PFSK-1 (cell line): ENCODE data around the gene IP6K1.

Source experiments
- POLR2AphosphoS5 ChIP-seq: IDR thresholded peaks from 2 replicates; pipeline ENCODE4 v1.6.1; 2012; ENCODE audit warnings: low read depth, mild to moderate bottlenecking, control low read depth, low read length, moderate library complexity
- SIN3A ChIP-seq: IDR thresholded peaks from 2 replicates; pipeline ENCODE4 v1.6.1; 2012; ENCODE audit warnings: mild to moderate bottlenecking, low read length, moderate library complexity, borderline replicate concordance; ENCODE audit not compliant: insufficient read depth
- TAF1 ChIP-seq: IDR thresholded peaks from 2 replicates; pipeline ENCODE4 v1.6.1; 2012; ENCODE audit warnings: low read length, control low read depth, borderline replicate concordance; ENCODE audit not compliant: insufficient read depth
- TF ChIP-seq, protein P1 (sequence below), 2 experiments: IDR thresholded peaks; 2 replicates each; pipeline versions ENCODE4 v1.6.1 to v1.8.0; 2011 to 2012; ENCODE audit warnings: low read depth in 2 of 2, low read length in 2 of 2, control low read depth in 1 of 2, inconsistent platforms in 1 of 2, mild to moderate bottlenecking in 1 of 2, moderate library complexity in 1 of 2; ENCODE audit not compliant: insufficient read depth in 1 of 2

DNA sequence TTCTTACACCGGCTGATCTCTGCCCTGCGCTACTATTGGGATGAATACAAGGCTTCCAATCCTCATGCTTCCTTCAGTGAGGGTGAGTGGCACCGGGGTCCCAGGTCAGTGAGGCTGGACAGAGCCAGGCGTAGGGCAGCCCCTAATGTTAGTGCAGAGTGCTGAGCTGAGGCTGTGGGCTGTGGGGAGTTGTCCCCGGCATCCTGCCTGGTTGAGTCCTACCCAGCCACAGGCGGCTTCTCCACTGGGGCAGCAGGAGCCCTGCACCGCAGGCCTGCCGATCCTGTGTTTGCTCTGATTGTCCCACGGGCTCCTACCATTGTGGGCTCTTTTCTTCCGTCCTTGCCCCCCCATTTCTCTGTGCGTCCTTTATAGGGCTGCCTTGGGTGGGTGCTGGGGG is 83.7 kb downstream of the IP6K1 start:
- TF ChIP-seq POLR2AphosphoS5: no peak
- TF ChIP-seq TAF1: no peak
- no peak for TF ChIP-seq SIN3A
- TF ChIP-seq, protein P1, sequence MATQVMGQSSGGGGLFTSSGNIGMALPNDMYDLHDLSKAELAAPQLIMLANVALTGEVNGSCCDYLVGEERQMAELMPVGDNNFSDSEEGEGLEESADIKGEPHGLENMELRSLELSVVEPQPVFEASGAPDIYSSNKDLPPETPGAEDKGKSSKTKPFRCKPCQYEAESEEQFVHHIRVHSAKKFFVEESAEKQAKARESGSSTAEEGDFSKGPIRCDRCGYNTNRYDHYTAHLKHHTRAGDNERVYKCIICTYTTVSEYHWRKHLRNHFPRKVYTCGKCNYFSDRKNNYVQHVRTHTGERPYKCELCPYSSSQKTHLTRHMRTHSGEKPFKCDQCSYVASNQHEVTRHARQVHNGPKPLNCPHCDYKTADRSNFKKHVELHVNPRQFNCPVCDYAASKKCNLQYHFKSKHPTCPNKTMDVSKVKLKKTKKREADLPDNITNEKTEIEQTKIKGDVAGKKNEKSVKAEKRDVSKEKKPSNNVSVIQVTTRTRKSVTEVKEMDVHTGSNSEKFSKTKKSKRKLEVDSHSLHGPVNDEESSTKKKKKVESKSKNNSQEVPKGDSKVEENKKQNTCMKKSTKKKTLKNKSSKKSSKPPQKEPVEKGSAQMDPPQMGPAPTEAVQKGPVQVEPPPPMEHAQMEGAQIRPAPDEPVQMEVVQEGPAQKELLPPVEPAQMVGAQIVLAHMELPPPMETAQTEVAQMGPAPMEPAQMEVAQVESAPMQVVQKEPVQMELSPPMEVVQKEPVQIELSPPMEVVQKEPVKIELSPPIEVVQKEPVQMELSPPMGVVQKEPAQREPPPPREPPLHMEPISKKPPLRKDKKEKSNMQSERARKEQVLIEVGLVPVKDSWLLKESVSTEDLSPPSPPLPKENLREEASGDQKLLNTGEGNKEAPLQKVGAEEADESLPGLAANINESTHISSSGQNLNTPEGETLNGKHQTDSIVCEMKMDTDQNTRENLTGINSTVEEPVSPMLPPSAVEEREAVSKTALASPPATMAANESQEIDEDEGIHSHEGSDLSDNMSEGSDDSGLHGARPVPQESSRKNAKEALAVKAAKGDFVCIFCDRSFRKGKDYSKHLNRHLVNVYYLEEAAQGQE (IDR thresholded peaks at IDR 0.05; ENCODE audit: insufficient read depth in 1 of 2, low read depth in 2 of 2, low read length in 2 of 2): no peak
